ENCODE data around the gene URM1.
A peak's percentile ranks its signal among the peaks of the same experiment; 100 is the strongest.

URM1 gene

GRCh38 chr9:128429513-128430086 lies 58.4 kb downstream of the URM1 start:
- no peak for TF ChIP-seq CTCF (IDR thresholded peaks at IDR 0.05; ENCODE audit: insufficient read depth, low read depth, low read length, missing control alignments)
- no peak for DNase-seq (ENCODE audit: low read depth)
- H3K4me3 ChIP-seq (ENCODE audit: low read length) = no peak overlapping the region

DNA sequence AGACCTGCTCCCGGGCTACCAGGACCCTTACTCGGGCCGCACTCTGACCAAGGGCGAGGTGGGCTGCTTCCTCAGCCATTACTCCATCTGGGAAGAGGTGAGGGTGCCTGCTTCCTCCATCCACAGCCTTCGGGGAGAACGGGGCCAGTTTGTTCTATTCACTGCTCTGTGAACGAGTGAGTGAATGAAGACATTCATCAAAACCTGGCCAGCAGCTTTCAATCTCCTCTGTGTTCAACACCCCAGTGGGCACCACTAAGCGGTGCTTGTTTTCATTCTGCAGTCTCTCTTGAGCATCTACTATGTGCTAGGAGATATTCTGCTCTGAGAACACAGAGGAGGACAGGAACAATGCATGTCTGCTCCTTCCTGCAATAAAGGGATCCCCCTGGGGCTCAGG lies 60.0 kb downstream of the URM1 start:
- H3K4me3 ChIP-seq (ENCODE audit: low read length) = no peak overlapping the region
- TF ChIP-seq CTCF (IDR thresholded peaks at IDR 0.05; ENCODE audit: insufficient read depth, low read depth, low read length, missing control alignments) = no peak
- DNase-seq (ENCODE audit: low read depth) = no peak

GRCh38 chr9:128434340-128434739 lies 63.2 kb downstream of the URM1 start:
- H3K4me3 ChIP-seq (ENCODE audit: low read length) = no peak overlapping the region
- DNase-seq (ENCODE audit: low read depth) = no peak
- no peak for TF ChIP-seq CTCF (IDR thresholded peaks at IDR 0.05; ENCODE audit: insufficient read depth, low read depth, low read length, missing control alignments)

DNA sequence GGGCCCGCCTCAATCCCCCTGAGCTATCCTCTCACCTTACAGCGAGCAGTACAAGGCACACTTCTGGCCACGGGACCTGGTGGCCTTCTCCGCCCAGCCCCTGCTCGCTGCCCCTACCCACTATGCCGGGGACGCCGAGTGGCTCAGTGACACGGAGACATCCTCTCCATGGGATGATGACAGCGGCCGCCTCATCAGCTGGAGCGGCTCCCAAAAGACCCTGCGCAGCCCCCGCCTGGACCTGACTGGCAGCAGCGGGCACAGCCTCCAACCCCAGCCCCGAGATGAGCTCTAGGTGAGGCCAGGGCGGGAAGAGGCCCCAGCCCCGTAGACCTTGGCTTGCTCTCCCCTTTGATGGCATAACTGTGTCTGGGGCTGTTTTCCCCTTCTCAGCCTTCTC lies 64.4 kb downstream of the URM1 start:
- no peak for DNase-seq (ENCODE audit: low read depth)
- no peak overlapping the region for H3K4me3 ChIP-seq (ENCODE audit: low read length)
- TF ChIP-seq CTCF (IDR thresholded peaks at IDR 0.05; ENCODE audit: insufficient read depth, low read depth, low read length, missing control alignments) = no peak

GRCh38 chr9:128438343-128439109 lies 67.4 kb downstream of the URM1 start:
- peak; percentile 70 for DNase-seq (ENCODE audit: low read depth)
- peak; percentile 92 for TF ChIP-seq CTCF (IDR thresholded peaks at IDR 0.05; ENCODE audit: insufficient read depth, low read depth, low read length, missing control alignments)
- no peak overlapping the region for H3K4me3 ChIP-seq (ENCODE audit: low read length)

DNA sequence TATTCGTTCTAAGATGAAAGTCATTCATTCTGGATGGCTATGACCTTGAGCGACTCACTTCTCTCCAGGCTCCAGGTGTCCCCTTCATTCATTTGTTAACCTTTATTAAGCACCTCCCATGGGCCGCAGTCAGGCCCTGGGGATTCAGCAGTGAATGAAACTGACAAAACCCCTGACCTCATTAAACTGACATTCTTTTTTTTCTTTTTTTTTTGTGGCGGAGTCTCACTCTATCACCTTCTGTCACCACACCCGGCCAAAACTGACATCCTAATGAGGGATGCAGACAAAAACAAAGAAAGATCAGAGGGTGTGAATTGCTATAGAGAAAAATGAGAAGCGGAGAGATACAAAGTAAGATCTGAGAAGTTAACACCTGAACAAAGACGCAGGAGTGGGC lies 68.1 kb downstream of the URM1 start:
- no peak overlapping the region for H3K4me3 ChIP-seq (ENCODE audit: low read length)
- no peak for DNase-seq (ENCODE audit: low read depth)
- TF ChIP-seq CTCF (IDR thresholded peaks at IDR 0.05; ENCODE audit: insufficient read depth, low read depth, low read length, missing control alignments) = no peak

Data from epithelial cell of esophagus (primary cell).